ENCODE data around the gene CXCL12. TPM values are rescaled to one million over a fixed set of nuclear protein-coding genes. Genes with fewer than 3 reads are reported as not detected.
A peak's percentile ranks its signal among the peaks of the same experiment; 100 is the strongest.

Gene CXCL12
- total RNA-seq, 4 donors from 2014 or later, result 6.7 to 65.2 (median 13.9) TPM

GRCh38 chr10:44378626-44379025, 6.3 kb downstream of the CXCL12 start:
- no peak overlapping the region for H3K27ac ChIP-seq
- H3K4me3 ChIP-seq, result no peak overlapping the region
- no peaks in the 10 kb centered on the region for H3K9me3 ChIP-seq
- no peaks in the 10 kb centered on the region for H3K4me1 ChIP-seq
- no peaks in the 10 kb centered on the region for H3K27me3 ChIP-seq
- no peak for TF ChIP-seq CTCF (IDR thresholded peaks at IDR 0.05)
- TF ChIP-seq POLR2A (IDR thresholded peaks at IDR 0.05), result no peak
- DNase-seq, result no peak
- peaks cover 0 to 2% (median 0%) of the 10 kb centered on the region in 3 donors for H3K36me3 ChIP-seq

GRCh38 chr10:44377651-44378310, 7.1 kb downstream of the CXCL12 start:
- no peaks in the 10 kb centered on the region for H3K9me3 ChIP-seq
- DNase-seq, result peak in 1 of 3 donors; percentile 9
- TF ChIP-seq POLR2A (IDR thresholded peaks at IDR 0.05) (no peak), CTCF (IDR thresholded peaks at IDR 0.05) (no peak)
- peaks cover 0 to 9% (median 0%) of the 10 kb centered on the region in 3 donors for H3K36me3 ChIP-seq
- no peaks in the 10 kb centered on the region for H3K27me3 ChIP-seq
- H3K4me3 ChIP-seq, result no peak overlapping the region
- H3K27ac ChIP-seq, result no peak overlapping the region
- H3K4me1 ChIP-seq, result no peaks in the 10 kb centered on the region

GRCh38 chr10:44376472-44377099, 8.3 kb downstream of the CXCL12 start:
- no peak for DNase-seq
- H3K27ac ChIP-seq, result no peak overlapping the region
- no peaks in the 10 kb centered on the region for H3K27me3 ChIP-seq
- no peaks in the 10 kb centered on the region for H3K4me1 ChIP-seq
- peaks cover 0 to 9% (median 0%) of the 10 kb centered on the region in 3 donors for H3K36me3 ChIP-seq
- no peak overlapping the region for H3K4me3 ChIP-seq
- TF ChIP-seq CTCF (IDR thresholded peaks at IDR 0.05), result no peak
- no peak for TF ChIP-seq POLR2A (IDR thresholded peaks at IDR 0.05)
- H3K9me3 ChIP-seq, result no peaks in the 10 kb centered on the region

GRCh38 chr10:44374155-44374554, 10.7 kb downstream of the CXCL12 start:
- no peaks in the 10 kb centered on the region for H3K4me1 ChIP-seq
- no peak overlapping the region for H3K4me3 ChIP-seq
- no peak overlapping the region for H3K27ac ChIP-seq
- H3K9me3 ChIP-seq, result no peaks in the 10 kb centered on the region
- peaks cover 0 to 6% (median 0%) of the 10 kb centered on the region in 3 donors for H3K36me3 ChIP-seq
- H3K27me3 ChIP-seq, result no peaks in the 10 kb centered on the region
- DNase-seq, result no peak
- no peak for TF ChIP-seq CTCF (IDR thresholded peaks at IDR 0.05)
- no peak for TF ChIP-seq POLR2A (IDR thresholded peaks at IDR 0.05)

GRCh38 chr10:44373341-44373995, 11.4 kb downstream of the CXCL12 start:
- no peak overlapping the region for H3K27ac ChIP-seq

More at GRCh38 chr10:44373341-44373995, 11.4 kb downstream of the CXCL12 start:
- peaks cover 0 to 6% (median 0%) of the 10 kb centered on the region in 3 donors for H3K36me3 ChIP-seq
- DNase-seq, result no peak
- H3K4me1 ChIP-seq, result no peaks in the 10 kb centered on the region
- TF ChIP-seq POLR2A (IDR thresholded peaks at IDR 0.05), result no peak
- no peak for TF ChIP-seq CTCF (IDR thresholded peaks at IDR 0.05)
- no peaks in the 10 kb centered on the region for H3K27me3 ChIP-seq
- no peak overlapping the region for H3K4me3 ChIP-seq
- H3K9me3 ChIP-seq, result no peaks in the 10 kb centered on the region
